HG03565 (cell line): ENCODE results near the gene EXOC4.
"Not testable (repeated sequence)": the region's sequence is repeated elsewhere in the genome, so short reads cannot be mapped to it uniquely, and the experiment has no call there.

Source experiments
- ATAC-seq: cut with Tn5 transposase; IDR thresholded peaks from one replicate; pipeline ENCODE4 v1.9.1; 2021; ENCODE audit warnings: mild to moderate bottlenecking, moderate library complexity; ENCODE audit not compliant: unreplicated experiment

EXOC4 gene

DNA sequence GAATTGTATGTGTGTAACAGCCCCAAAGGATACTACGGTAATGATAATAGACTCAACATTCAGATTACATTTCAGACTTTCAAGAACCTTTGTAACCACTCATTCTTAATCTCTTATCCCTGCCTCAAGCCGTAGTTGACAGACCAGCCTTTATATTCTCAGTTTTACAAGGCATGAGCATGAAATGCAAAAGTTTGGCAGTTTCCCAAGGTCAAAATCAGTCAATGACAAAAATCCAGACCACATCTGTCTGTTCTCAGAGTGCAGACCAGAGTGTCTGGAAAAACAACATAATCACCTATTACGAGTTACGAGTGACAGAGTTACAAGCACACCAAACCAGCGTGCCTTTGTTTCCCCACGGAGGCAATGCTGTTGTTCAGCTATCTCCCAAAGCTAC is 695.7 kb downstream of the EXOC4 start:
- no peak for ATAC-seq

DNA sequence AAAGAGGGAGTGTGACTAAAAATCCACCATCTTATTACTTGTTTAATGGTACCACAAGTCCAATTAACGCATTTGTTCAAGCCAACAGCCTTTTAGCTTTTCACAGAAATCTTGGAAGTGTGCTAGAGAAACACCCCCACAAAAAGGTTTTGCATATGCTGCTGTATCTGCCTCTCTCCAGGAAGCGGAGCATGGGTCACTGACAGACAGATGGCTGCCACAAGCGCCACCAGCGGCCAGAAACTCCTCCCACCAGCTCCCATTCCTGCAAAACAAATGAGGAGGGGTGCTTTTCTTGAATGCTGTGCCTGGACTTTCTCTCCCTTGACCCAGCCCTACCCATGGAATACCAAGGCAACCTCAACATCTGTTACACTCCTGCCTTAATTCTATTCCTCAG is 698.0 kb downstream of the EXOC4 start:
- ATAC-seq = no peak

DNA sequence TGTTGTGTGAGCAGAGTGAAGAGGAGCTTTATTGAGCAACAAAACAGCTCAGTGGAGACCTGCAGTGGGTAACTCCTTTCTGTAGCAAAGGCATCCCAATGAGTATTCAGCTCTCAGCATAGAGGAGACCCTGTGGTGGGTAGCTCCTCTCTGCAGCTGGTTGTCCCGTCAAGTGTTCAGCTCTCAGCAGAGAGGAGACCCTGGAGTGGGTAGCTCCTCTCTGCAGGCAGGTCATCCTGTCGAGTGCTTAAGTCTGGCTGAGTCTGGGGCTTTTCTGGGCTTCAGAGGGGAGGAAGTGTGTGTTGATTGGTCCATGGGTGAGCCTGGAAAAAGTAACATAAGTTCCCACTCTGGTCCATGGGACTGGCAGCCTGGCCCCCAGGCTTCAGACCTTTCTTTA is 702.3 kb downstream of the EXOC4 start:
- no peak for ATAC-seq

DNA sequence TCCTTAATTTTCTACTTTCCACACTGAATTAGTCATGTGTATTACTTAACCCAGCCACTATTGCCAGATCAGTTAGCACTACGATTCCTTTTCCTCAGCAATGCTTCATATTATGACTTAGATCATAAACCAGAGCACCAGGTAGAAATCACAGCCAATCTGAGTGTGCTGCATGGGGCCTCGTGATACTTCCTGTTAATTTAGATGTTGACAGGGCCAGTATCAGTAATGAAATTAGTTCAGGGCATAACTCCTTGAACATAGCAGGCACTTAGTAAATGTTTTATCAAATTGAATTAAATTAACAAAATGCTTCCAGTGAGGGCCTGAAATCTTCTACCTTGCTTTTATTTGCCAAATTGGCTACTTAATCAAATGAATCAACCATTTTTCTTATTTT is 705.0 kb downstream of the EXOC4 start:
- no peak for ATAC-seq

DNA sequence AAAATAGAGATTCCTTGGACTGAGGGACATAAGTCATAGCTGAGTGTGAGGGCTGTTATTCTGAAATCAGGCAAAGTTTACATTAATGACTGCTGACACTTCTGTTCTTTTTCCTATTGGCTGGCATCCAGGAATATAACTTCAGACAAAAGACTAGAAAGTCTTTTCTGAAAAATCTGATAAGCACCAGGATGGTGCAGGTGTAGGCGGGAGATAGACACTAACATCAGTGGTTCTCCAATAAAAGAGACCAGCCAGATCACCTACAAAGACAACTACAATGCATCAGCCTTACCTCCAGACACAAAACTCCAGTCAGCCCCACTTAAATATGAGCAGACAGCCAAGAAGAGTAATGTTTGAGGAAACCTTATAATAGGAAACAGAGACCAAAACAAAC is 705.9 kb downstream of the EXOC4 start:
- ATAC-seq = no peak

DNA sequence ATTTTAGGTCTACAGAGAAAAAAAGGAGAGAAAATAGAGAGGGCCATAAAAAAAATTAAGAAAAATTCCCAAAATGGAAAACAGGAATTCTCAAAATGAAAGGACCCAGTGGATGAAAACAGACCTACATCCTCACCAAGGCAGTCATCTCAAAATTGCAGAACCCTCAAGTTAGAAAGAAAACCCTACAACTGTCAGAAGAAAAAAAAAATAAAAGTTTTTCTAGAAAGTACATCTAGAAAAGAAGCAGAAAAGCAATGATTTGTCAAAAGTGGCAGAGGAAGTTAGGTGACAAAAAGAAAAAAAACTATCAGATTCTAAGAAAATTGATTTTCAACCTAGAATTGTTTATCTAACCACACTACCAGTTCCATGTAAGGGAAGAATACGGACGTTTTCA is 706.6 kb downstream of the EXOC4 start:
- no peak for ATAC-seq

DNA sequence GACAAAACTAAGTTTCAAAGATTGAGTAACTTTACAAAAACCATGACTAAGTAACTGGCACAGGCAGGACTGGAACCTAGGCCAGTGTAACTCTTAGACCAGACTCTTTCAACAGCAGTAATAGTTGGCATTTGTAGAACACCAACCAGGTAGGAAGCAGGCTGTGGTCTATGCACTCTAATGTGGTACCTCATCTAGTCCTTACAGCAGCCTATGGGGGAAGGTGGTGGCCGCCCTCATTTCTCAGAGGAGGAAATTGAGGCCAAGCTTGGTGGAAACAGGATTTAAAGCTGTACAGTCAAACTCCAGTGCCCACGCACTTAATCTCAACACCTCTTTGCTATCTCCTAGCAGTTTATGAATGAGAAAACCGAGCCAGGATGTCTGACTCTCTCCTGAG is 708.8 kb downstream of the EXOC4 start:
- ATAC-seq = no peak

DNA sequence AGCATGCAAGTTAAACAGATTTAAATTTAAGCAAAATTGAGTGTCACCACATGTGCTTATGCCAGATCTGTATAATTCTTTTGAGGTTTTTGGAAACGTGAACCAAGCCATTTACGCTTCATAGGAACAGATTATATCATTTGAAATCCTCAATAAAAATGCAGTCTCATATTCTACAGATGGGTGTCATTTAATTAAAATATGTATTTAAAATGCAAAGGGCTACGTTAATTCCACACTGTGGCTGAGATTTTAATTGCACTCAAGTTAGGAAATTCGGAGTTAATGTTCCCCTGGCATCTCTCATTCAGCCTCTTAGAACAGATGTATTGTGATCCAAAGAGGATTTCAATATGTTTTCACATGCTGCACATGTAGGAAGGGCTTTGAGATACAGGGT is 709.8 kb downstream of the EXOC4 start:
- ATAC-seq = no peak

DNA sequence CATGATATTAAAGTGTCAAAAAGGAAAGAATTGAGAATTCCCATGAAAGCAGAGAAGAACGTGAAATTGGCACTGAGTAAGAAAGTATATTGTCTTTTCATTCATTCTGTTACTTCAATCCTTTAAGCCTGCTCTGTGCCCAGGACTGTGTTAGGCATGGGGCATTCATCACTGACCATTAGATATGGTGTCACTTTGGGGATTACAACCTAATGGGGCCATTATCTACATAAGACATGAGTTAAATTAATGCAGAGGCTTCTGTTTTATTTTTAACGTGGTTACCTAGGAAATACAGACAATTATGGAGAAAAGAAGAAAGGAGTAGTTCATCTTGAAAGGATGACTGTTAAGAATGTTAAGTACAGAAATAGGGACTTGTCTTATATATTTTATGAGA is 710.8 kb downstream of the EXOC4 start:
- no peak for ATAC-seq

DNA sequence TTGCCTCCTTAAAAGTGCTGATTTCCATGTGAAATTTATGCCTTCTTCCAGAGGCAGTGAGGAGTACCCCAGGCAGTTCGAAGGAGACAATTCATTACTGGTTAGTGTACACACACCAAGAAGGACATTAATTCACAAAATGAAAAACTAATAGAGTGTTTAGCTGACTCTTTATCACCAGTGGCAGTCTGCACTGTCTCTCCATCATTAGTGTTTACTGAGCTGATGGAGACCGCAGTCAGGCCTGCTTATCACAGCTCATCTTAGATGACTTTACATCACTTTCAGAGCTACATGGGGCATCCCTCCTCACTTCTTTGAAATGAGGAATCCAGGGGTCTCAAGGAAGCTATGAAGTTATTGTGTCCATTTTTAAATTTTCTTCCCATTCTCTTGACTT is 718.7 kb downstream of the EXOC4 start:
- no peak for ATAC-seq

DNA sequence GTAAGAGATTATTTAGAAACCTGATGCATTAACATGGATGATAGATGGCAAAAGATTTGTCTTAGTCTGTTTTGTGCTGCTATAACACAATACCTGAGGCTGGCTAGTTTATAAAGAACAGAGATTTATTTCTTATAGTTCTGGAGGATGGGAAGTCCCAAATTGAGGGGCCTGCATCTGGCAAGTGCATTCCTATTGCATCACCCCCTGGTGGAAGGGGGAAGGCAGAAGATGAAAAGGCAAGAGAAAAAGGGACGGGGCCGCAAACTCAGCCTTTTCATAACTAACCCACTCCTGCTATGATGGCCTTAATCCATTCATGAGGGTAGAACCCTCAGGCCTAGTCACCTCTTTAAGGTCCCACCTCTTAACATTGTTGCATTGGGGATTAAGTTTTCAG is 720.8 kb downstream of the EXOC4 start:
- ATAC-seq = no peak

DNA sequence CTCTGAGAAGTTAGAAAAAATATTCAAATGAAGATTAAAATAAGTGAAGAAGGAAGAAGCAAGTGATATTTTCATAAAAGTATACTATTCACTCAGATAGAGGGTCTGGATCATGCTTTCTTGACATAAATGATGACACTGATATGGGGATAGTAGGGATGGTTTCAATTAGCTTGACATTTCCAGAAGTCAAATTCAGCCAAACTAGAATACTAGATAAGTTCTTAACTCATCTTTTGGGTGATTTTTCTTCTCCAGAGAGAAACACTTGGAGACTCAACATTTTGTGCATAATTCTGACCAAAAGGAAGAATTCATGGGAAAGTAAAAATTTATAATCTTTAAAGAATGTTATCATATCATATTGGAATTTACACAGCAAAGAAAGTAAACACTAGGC is 722.3 kb downstream of the EXOC4 start:
- ATAC-seq = no peak

DNA sequence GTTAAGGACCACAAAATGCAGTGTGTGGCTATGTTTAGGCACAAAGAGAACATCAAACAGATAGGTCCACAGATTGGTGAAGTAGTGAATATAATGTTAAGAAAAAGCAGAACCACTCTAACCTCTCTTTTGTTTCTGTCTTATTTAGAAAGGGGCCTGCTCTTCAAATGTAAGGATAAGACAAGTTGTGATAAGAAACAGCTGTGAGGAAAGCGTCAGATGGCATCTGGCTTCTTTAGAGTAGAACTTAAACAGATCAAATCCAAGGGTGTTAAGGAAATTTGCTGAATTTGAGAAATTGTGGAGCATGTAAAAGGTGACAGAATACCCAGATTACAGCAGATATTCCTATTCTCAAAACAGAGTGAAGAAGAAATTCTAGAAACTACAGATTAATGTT is 723.3 kb downstream of the EXOC4 start:
- ATAC-seq = no peak

DNA sequence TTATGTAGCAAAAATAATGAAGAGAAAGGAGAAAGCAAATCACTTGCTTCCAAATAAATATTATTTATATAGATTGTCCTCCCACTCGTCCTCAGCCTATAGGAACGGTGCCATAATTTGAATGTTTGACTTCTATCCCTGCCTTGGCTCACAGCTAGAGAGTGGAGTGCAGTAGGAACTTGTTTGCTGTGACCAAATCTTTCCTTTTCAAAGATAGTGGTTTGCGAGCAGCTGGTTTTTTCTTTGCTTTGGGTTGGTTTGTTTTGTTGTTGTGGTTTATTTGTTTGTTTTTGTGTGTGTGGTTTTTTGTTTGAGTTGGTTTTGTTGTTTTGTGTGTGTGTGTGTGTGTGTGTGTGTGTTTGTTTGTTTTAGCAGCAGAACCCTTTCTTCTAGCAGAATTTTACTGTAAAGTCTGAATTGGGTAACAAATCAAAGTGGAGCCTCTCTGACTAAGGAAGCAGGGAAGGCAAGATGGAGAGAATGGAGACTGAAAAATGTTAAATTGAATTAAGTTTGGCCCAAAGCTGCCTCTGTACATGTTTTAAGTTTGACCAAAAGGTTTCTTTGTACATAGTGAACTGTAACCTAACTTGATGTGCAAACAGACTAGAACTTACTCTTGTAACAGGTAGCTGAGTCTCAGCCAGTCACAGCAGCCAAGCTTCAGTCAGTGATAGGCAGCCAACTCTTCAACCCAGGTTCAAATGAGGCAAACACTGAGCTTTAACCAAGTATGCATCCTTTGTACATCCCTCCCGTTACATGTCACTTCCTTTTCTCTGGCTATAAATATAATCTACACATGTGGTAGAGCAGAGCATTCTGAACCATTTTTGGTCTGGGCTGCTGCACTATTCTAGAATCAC is 724.8 kb downstream of the EXOC4 start:
- ATAC-seq = no peak

DNA sequence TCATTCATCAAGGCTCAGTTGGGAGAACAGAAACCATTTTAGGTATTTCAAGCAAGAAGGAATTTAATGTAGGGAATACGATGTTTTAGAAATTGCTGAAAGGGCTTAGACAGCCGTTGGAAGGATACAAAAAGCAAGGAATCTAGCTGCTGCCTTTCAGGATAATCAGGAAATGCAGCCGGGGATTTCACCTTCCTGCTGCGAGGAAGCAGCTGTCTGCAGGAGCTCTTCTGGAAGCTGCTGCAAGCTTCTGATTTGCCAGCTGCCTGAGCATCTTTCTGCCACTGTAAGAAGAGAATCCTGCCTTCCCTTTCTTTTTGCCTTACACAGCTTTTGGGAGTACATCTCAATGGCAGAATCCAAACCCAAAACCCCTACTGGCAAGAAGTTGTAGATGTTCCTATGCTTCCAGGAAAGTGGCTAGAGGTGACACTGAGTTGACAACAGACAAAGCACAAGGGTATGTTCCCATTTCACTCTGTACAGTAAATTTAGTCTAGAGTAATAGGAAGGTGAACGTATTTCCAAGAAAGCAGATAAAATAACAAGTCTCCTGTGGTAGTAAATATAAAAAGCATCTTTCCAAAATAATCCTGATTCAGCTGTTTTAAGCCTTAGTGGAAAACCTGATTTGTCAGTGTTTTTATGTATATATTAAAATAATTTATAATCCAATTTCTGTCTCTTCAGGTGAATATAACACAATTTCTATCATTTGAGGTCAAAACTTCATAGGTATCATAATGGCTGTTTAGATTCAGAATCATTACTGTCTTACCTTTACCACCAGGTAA is 725.8 kb downstream of the EXOC4 start:
- no peak for ATAC-seq

DNA sequence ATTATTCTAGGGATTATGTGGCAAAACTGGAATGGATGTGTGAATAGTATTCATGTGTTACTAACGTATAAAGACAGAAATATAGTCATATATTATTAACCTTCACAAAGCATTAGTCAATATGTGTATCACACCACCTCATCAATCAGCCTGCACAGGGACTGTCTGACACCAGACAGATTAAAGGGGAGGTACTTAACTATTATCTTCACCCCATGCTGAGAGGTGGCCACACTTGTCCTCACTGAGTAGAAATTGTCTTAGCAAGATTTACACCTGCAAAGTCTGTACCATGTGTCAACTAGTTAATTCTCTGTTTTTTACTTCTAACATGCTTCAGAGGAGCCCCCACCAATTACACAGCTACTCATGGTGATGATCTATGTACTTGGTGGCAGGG is 727.9 kb downstream of the EXOC4 start:
- no peak for ATAC-seq

DNA sequence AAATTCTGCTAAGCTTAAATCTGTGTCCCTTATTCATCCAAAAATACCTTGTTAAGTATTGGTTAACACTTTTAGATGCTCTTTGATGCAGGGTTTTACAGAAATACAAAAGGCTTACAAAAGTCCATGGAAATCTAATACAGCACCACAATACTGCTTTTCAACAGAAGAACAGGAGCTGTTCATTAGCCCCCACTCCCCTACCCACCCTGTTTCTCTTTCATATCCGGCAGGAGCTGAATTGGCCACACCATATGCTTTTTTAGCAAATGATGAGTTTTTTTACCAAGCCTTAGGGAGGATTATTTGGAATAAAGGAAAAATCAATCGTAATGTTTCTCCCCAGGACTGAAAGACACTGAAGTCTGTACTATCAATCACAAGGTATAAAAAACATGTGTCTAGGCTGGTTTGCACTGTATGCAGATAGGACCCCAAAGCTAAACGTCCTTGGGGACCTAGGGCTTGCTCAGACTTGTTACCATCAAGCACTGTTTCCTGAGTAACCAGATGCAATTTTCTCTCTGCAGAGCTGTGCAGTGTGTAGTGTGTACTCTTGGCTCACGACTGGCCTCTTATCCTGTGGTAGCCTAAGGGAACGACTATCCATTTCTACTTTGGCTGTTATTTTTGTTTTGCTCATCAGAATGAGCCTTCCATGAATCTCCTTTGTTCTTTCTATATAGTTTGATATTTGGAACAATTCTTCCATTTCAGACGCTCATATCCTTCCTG is 731.0 kb downstream of the EXOC4 start:
- ATAC-seq = no peak

DNA sequence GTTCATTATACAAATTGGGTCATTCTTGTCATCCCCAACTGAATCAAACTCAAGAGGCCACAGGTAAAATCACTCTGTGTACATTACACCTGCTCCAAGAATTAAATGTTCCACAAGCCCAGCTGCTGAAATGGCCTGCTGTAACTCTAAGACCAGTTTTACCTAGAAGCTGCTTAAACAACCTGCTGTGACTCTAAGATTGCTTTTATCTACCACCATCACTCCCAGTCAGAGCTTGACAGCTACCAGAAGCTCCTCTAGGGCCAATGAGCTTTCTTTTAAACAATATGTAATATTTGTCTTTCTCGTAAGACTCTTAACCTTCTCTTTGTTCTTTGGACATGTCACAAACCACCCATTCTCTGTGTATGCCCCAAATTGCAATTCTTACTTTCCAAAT is 732.4 kb downstream of the EXOC4 start:
- ATAC-seq = no peak

DNA sequence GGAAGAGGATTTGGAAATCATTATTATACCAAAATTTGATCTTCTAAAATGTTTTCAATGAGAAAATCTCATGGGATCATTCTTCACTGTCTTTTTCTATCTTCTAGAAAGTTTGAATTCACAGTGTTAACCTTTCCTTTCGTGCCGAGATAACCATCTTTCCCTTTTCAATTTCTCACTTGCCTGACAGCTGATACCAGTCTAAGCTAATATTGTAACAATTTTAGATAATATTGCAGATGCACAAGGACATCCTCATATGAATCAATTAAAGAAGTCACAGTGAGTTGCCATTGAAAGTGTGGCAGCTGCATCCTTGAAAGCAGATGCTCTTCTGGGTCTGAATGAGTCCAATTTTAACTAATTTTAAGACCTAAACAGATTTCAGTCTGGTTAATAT is 734.7 kb downstream of the EXOC4 start:
- ATAC-seq = no peak

DNA sequence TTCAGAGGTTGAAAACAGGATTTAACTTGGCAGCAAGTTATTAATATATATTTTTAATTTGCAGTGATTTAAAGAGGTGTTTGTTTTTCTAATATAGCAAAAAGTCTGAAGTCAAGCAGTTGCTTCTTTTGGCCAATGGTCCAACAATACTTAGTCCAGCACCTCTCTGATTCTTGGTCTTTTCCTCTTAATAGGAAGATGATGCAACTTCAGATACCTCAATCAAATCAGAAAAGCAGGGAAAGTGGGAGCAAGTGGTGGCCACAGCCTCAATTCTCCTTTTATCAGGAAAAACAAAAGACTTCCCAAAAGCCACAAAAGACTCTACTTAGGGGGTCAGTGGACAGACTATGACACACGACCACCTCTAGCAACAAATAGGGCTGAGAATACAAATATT is 740.7 kb downstream of the EXOC4 start:
- no peak for ATAC-seq

DNA sequence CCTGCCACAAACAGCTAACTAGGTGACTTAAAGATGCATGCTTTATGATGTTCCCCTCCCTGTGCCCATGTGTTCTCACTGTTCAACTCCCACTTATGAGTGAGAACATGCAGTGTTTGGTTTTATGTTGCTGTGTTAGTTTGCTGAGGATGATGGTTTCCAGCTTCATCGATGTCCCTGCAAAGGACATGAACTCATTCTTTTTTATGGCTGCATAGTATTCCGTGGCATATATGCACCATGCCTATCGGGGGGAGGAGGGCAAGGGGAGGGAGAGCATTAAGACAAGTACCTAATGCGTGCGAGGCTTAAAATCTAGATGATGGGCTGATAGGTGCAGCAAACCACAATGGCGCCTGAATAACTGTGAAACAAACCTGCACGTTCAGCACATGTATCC is 741.2 kb downstream of the EXOC4 start:
- ATAC-seq = not testable (repeated sequence)

DNA sequence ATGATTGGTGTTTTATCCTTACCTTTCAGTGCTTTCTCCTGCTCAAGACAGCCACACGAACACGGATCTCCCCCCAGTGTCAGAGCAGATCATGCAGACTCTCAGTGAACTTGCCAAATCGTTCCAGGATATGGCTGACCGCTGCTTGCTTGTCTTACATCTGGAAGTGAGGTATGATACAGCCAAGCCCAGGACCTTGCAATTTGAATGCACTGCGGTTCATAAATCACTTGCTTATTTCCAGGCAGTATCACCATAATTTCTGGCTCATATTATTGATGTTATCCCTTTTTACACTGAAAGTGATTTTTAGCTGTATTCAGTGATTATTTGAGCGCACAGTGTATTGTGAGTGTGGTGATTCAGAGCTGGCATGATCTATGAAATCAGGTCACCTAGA is 744.6 kb downstream of the EXOC4 start:
- ATAC-seq = no peak
